Panc1 (cell line): ENCODE data around the gene LIPN. TPM values are rescaled to one million over a fixed set of nuclear protein-coding genes. Genes with fewer than 3 reads are reported as not detected.

Experiments used
- ATAC-seq: fragments of 200-7000 bp; cut with Tn5 transposase; 2 replicates; pipeline ENCODE4 v1.9.1; 2020; ENCODE audit warnings: mild to moderate bottlenecking, moderate library complexity
- BruUV-seq: library from RNA; stranded (reverse); fragments of 400-500 nt; replicated peaks from 2 replicates; lab custom pipeline; 2021; lab: Mats Ljungman, UMichigan
- CTCF ChIA-PET: fragments of 300-600 bp; sonication (Branson Sonifier 250); formaldehyde crosslinking; loops from one replicate; lab custom pipeline; 2022; ENCODE audit warnings: antibody characterized with exemption; lab: Charles Lee
- POLR2A ChIA-PET: fragments of 300-600 bp; sonication (Branson Sonifier 250); formaldehyde crosslinking; loops from one replicate; lab custom pipeline; 2022; ENCODE audit warnings: antibody characterized with exemption; lab: Charles Lee
- DNase-seq: peaks from one replicate; pipeline ENCODE4 v3.0.0-alpha.2; 2010; ENCODE audit warnings: low read depth, low spot score
- H3K27ac ChIP-seq: 2 replicates; pipeline ENCODE4 v1.5.1; 2011; ENCODE audit warnings: mild to moderate bottlenecking, low read length, inconsistent platforms
- H3K27me3 ChIP-seq: fragments of 200-500 bp; sonication (Bioruptor generic); 2 replicates; pipeline ENCODE4 v1.6.0; 2014; ENCODE audit warnings: low read length, inconsistent platforms; ENCODE audit not compliant: control insufficient read depth, insufficient read depth
- H3K36me3 ChIP-seq: fragments of 200-500 bp; sonication (Bioruptor generic); 2 replicates; pipeline ENCODE4 v1.5.1; 2014; ENCODE audit warnings: inconsistent platforms, mild to moderate bottlenecking, low read length, moderate library complexity; ENCODE audit not compliant: control insufficient read depth, insufficient read depth
- H3K4me1 ChIP-seq: 2 replicates; pipeline ENCODE4 v1.5.1; 2011; ENCODE audit warnings: inconsistent platforms, mild to moderate bottlenecking, low read length, moderate library complexity; ENCODE audit not compliant: control insufficient read depth, insufficient read depth
- H3K4me3 ChIP-seq, 2 experiments: 2 replicates each; pipeline ENCODE4 v1.5.1; 2011 to 2012; ENCODE audit warnings: low read depth in 2 of 2, low read length in 2 of 2, mild to moderate bottlenecking in 2 of 2, inconsistent platforms in 1 of 2, moderate library complexity in 1 of 2
- H3K9me3 ChIP-seq: fragments of 200-500 bp; sonication (Bioruptor generic); 2 replicates; pipeline ENCODE4 v1.5.1; 2014; ENCODE audit warnings: low read depth, mild to moderate bottlenecking, inconsistent platforms, low read length, moderate library complexity; ENCODE audit not compliant: control insufficient read depth, insufficient read depth
- POLR2AphosphoS5 ChIP-seq: IDR thresholded peaks from 2 replicates; pipeline ENCODE4 v1.6.1; 2012; ENCODE audit warnings: mild to moderate bottlenecking, low read depth, low read length, moderate library complexity
- SIN3A ChIP-seq: IDR thresholded peaks from 2 replicates; pipeline ENCODE4 v1.6.1; 2012; ENCODE audit warnings: low read depth, mild to moderate bottlenecking, low read length, moderate library complexity, borderline replicate concordance; ENCODE audit not compliant: insufficient read depth
- TCF7L2 ChIP-seq: IDR thresholded peaks from 2 replicates; pipeline ENCODE4 v1.6.1; 2011; ENCODE audit warnings: mild to moderate bottlenecking, low read depth, low read length, inconsistent platforms
- in situ Hi-C: cut with HindIII; loops from 2 replicates; pipeline ENCODE4 v1.10.0; 2016; ENCODE audit warnings: low sequenced_read_pairs, low pct_unique_long_range_greater_than_20kb
- intact Hi-C: fragments of 100-400 bp; cut with micrococcal nuclease; formaldehyde crosslinking; loops from one replicate; pipeline ENCODE4 v1.10.0; 2022; ENCODE audit not compliant: unreplicated experiment
- total RNA-seq: library from RNA; stranded (reverse); gene quantifications from one replicate; pipeline ENCODE4 v1.2.1, GENCODE V29; 2021; ENCODE audit not compliant: unreplicated experiment
- TF ChIP-seq, protein P1 (sequence below): fragments of 450-650 bp; IDR thresholded peaks from 2 replicates; pipeline ENCODE4 v1.5.1; 2017; ENCODE audit warnings: mild to moderate bottlenecking
- TF ChIP-seq, protein P2 (sequence below), 2 experiments: IDR thresholded peaks; 2 replicates each; pipeline ENCODE4 v1.6.1; 2011 to 2012; ENCODE audit warnings: low read depth in 2 of 2, control low read depth in 1 of 2, low read length in 1 of 2, mild to moderate bottlenecking in 1 of 2, moderate library complexity in 1 of 2; ENCODE audit not compliant: insufficient read depth in 1 of 2

The LIPN gene
- total RNA-seq, 1 experiment from 2014 or later, result not detected

DNA sequence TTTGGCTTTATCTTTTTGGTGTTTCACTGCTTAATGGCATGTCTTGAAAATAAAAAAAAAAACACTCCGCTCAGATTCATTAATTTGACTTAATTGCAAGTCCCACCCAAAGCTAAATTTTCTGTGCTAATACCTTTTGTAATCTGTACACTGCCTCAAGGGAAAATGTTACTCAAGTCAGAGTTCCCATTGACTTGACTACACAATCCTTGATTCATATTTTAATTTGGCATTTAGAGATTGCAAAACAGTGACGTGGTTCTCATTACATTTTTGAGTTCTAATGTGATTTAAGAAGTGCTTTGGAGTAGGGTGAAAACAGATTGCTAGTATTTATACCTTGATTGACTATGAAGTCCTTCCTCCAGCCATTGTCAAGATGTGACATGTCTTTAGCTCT lies 21.4 kb downstream of the LIPN start:
- H3K27ac ChIP-seq, result no peak overlapping the region
- DNase-seq (no peak), ATAC-seq (no peak)
- H3K4me3 ChIP-seq, result no peak overlapping the region
- no peaks in the 10 kb centered on the region for H3K4me1 ChIP-seq
- POLR2A ChIA-PET, result no interaction called here
- no peaks in the 10 kb centered on the region for H3K27me3 ChIP-seq
- in situ Hi-C loops, result no loop called here
- CTCF ChIA-PET, result interaction anchor here (0.7 kb wide), 1 partner anchor 12 kb away, joined by 3 read pairs; no protein-coding TSS in a partner anchor
- BruUV-seq, result no TSS peak
- H3K9me3 ChIP-seq, result no peaks in the 10 kb centered on the region
- intact Hi-C loops, result no loop called here
- no peaks in the 10 kb centered on the region for H3K36me3 ChIP-seq
- no peak for TF ChIP-seq POLR2AphosphoS5
- TF ChIP-seq SIN3A, result no peak
- no peak for TF ChIP-seq TCF7L2
- TF ChIP-seq, protein P1, sequence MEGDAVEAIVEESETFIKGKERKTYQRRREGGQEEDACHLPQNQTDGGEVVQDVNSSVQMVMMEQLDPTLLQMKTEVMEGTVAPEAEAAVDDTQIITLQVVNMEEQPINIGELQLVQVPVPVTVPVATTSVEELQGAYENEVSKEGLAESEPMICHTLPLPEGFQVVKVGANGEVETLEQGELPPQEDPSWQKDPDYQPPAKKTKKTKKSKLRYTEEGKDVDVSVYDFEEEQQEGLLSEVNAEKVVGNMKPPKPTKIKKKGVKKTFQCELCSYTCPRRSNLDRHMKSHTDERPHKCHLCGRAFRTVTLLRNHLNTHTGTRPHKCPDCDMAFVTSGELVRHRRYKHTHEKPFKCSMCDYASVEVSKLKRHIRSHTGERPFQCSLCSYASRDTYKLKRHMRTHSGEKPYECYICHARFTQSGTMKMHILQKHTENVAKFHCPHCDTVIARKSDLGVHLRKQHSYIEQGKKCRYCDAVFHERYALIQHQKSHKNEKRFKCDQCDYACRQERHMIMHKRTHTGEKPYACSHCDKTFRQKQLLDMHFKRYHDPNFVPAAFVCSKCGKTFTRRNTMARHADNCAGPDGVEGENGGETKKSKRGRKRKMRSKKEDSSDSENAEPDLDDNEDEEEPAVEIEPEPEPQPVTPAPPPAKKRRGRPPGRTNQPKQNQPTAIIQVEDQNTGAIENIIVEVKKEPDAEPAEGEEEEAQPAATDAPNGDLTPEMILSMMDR, result no peak
- TF ChIP-seq, protein P2, sequence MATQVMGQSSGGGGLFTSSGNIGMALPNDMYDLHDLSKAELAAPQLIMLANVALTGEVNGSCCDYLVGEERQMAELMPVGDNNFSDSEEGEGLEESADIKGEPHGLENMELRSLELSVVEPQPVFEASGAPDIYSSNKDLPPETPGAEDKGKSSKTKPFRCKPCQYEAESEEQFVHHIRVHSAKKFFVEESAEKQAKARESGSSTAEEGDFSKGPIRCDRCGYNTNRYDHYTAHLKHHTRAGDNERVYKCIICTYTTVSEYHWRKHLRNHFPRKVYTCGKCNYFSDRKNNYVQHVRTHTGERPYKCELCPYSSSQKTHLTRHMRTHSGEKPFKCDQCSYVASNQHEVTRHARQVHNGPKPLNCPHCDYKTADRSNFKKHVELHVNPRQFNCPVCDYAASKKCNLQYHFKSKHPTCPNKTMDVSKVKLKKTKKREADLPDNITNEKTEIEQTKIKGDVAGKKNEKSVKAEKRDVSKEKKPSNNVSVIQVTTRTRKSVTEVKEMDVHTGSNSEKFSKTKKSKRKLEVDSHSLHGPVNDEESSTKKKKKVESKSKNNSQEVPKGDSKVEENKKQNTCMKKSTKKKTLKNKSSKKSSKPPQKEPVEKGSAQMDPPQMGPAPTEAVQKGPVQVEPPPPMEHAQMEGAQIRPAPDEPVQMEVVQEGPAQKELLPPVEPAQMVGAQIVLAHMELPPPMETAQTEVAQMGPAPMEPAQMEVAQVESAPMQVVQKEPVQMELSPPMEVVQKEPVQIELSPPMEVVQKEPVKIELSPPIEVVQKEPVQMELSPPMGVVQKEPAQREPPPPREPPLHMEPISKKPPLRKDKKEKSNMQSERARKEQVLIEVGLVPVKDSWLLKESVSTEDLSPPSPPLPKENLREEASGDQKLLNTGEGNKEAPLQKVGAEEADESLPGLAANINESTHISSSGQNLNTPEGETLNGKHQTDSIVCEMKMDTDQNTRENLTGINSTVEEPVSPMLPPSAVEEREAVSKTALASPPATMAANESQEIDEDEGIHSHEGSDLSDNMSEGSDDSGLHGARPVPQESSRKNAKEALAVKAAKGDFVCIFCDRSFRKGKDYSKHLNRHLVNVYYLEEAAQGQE (IDR thresholded peaks at IDR 0.05; ENCODE audit: insufficient read depth in 1 of 2, low read depth in 2 of 2, low read length in 1 of 2), result no peak

DNA sequence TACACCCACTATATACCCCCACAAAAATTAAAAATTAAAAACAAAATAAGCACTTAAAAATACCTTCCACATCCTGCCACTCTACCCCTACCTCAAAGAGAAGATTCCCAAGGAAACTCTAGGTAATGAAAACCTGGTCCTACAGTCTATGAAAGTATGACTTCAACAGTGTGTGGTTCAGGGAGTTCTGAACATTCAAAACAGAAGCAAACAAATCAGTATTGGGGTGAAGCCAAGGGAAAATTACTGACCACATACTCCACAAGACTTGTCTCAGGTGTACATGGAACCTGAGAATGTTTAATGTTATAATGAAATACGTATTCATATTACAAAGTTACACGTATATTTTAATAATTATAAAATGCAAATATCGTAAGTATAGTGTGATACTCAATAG lies 22.4 kb downstream of the LIPN start:
- Histone ChIP-seq H3K27ac (no peak overlapping the region), H3K4me3 (no peak overlapping the region), H3K4me1 (no peaks in the 10 kb centered on the region), H3K9me3 (no peaks in the 10 kb centered on the region), H3K36me3 (no peaks in the 10 kb centered on the region), H3K27me3 (no peaks in the 10 kb centered on the region)
- no peak for DNase-seq
- ATAC-seq, result no peak
- ChIA-PET POLR2A (no interaction called here), CTCF (no interaction called here)
- intact Hi-C loops, result no loop called here
- in situ Hi-C loops, result no loop called here
- TF ChIP-seq, protein P2 (IDR thresholded peaks at IDR 0.05; ENCODE audit: insufficient read depth in 1 of 2, low read depth in 2 of 2, low read length in 1 of 2), result no peak
- TF ChIP-seq SIN3A (no peak), TCF7L2 (no peak), POLR2AphosphoS5 (no peak)
- TF ChIP-seq, protein P1, result no peak
- no TSS peak for BruUV-seq
